ENCODE results near the gene TOMM22.

TOMM22 gene

DNA sequence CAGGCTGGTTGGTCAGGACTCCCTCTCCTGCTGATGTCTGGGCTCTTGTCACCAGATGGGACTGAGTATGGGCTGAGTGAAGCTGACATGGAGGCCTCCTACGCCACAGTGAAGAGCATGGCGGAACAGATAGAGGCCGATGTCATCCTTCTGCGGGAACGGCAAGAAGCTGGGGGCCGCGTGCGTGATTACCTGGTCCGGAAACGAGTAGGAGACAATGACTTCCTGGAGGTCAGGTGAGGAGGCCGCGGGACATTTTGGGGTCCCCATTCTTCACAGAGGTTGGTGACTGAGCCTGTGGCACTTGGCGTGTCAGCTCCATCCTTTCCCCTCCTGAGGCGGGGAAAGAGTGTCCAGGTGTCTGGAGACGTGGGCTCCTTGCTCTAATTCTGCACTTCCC lies 34.1 kb downstream of the TOMM22 start:
- TF ChIP-seq, protein P1, sequence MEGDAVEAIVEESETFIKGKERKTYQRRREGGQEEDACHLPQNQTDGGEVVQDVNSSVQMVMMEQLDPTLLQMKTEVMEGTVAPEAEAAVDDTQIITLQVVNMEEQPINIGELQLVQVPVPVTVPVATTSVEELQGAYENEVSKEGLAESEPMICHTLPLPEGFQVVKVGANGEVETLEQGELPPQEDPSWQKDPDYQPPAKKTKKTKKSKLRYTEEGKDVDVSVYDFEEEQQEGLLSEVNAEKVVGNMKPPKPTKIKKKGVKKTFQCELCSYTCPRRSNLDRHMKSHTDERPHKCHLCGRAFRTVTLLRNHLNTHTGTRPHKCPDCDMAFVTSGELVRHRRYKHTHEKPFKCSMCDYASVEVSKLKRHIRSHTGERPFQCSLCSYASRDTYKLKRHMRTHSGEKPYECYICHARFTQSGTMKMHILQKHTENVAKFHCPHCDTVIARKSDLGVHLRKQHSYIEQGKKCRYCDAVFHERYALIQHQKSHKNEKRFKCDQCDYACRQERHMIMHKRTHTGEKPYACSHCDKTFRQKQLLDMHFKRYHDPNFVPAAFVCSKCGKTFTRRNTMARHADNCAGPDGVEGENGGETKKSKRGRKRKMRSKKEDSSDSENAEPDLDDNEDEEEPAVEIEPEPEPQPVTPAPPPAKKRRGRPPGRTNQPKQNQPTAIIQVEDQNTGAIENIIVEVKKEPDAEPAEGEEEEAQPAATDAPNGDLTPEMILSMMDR (IDR thresholded peaks at IDR 0.05; ENCODE audit: borderline replicate concordance, insufficient read depth, low read depth, low read length), result no peak
- no peak overlapping the region for H3K4me3 ChIP-seq (ENCODE audit: low read depth, low read length)

DNA sequence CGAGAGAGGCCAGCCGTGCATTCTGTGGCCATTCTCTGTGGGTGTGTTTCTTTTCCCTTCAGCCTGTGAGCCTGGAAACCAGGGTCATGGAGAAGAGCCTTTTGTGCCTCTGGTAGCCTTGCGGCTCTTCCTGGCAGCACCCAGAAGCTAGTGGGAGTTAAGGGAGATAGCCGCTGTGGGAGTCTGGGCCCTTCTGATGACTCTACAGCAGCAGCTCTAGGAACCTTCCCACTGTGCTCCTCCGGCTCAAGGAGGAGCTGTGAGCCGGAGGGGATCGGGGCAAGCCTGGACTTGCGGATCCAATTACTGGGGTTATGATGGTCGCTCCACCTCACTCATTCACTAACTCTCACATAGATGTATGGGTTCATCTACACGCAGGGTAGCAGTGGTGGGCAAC lies 34.5 kb downstream of the TOMM22 start:
- TF ChIP-seq, protein P1 (IDR thresholded peaks at IDR 0.05; ENCODE audit: borderline replicate concordance, insufficient read depth, low read depth, low read length), result no peak
- no peak overlapping the region for H3K4me3 ChIP-seq (ENCODE audit: low read depth, low read length)

DNA sequence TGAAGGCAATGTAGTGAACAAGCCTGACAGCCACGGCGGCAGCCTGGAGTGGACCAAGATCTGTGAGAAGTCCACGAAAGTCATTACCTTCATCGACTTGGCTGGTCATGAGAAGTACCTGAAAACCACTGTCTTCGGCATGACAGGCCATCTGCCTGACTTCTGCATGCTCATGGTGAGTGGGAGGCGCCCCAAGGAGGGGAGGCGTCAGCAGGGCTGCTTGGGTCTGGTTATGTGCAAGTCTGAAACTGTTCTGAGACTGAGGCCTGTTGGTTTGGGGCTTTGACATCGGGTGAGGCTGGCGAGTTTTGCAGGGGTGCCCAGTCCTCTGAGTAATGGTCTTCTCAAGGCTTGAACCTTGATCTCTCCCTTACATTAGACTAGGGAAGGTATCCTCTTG lies 35.1 kb downstream of the TOMM22 start:
- TF ChIP-seq, protein P1 (IDR thresholded peaks at IDR 0.05; ENCODE audit: borderline replicate concordance, insufficient read depth, low read depth, low read length), result no peak
- H3K4me3 ChIP-seq (ENCODE audit: low read depth, low read length), result no peak overlapping the region

DNA sequence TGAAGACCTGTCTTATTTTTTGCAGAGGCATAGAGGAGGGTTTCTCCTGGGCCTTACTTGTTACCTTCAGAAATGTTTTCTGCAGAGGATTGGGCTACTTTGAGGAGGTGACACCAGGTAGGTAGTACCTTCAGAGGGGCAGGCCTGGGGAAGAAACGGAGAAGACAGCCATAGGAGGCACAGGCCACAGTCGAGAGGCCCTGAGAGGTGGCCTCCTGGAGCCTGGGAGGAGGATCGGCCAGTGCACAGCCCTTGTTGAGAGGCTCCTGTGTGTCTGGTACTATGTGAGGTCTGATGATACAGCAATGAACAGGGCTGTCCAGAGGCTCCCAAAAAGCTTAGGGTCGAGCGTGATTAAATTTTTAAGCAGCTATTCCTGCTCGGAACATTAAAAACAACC lies 35.5 kb downstream of the TOMM22 start:
- H3K4me3 ChIP-seq (ENCODE audit: low read depth, low read length), result no peak overlapping the region
- TF ChIP-seq, protein P1 (IDR thresholded peaks at IDR 0.05; ENCODE audit: borderline replicate concordance, insufficient read depth, low read depth, low read length), result no peak

DNA sequence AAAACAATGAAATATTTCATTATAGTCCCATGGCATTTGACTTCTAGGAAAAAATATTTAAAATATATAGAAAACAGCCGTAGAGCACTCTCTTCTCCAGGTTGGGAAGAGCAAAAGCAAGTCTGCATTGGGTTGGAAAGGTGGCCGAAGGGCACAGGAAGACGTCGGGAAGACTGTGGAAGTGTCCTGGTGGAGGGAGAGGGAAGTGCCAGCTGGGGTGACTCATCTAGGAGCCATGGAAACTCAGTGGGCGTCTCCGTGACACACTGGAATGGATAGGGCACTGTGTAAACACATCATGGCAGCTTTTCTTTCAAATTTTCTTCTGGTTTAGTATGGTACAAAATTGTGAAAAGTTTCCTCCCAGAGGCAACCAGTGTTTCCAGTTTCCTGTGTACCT lies 36.7 kb downstream of the TOMM22 start:
- no peak overlapping the region for H3K4me3 ChIP-seq (ENCODE audit: low read depth, low read length)
- TF ChIP-seq, protein P1 (IDR thresholded peaks at IDR 0.05; ENCODE audit: borderline replicate concordance, insufficient read depth, low read depth, low read length), result no peak

DNA sequence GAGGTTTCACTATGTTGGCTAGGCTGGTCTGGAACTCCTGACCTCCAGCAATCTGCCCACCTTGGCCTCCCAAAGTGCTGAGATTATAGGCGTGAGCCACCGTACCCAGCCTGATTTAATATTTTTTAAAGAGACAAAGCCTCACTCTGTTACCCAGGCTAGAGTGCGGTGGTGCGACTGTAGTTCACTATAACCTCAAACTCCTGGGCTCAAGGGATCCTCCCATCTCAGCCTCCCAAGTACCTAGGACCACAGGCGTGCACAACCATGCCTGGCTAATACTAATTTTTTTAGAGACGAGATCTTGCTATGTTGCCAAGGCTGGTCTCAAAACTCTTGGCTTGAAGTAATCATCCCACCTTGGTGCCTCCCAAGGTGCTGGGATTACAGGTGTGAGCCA lies 37.4 kb downstream of the TOMM22 start:
- H3K4me3 ChIP-seq (ENCODE audit: low read depth, low read length), result no peak overlapping the region
- TF ChIP-seq, protein P1 (IDR thresholded peaks at IDR 0.05; ENCODE audit: borderline replicate concordance, insufficient read depth, low read depth, low read length), result no peak

DNA sequence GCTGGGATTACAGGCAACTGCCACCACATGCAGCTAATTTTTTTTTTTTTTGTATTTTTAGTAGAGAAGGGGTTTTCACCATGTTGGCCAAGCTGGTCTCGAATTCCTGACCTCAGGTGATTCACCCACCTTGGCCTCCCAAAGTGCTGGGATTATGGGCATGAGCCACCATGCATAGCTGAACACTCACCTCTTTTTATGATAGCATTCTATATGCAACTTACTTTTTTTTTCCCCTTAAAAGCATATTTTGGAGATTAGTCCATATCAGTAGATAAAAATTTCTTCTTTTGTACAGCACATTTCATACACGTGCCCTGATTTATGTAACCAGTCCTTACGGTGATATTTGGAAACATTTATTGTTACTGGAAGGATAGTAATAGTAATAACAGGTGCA lies 38.6 kb downstream of the TOMM22 start:
- TF ChIP-seq, protein P1 (IDR thresholded peaks at IDR 0.05; ENCODE audit: borderline replicate concordance, insufficient read depth, low read depth, low read length), result no peak
- H3K4me3 ChIP-seq (ENCODE audit: low read depth, low read length), result no peak overlapping the region

Data from GM12875 (cell line).